Measurements from ENCODE around the gene SDK2.

Gene SDK2

GRCh38 chr17:73387746-73388577, 256.3 kb downstream of the SDK2 start:
- no peaks in the 10 kb centered on the region for H3K36me3 ChIP-seq (replicated peaks; ENCODE audit: insufficient read depth, low read length)
- no peak overlapping the region for H3K4me2 ChIP-seq (ENCODE audit: low read depth, low read length)
- H3K4me1 ChIP-seq (ENCODE audit: low read length), result no peaks in the 10 kb centered on the region
- H3K27me3 ChIP-seq (replicated peaks; ENCODE audit: insufficient read depth, low read length), result peaks cover 72% of the 10 kb centered on the region
- no peak for TF ChIP-seq EZH2 (optimal IDR thresholded peaks at IDR 0.05; ENCODE audit: low read depth, low read length)
- no peak for TF ChIP-seq EZH2phosphoT487 (IDR thresholded peaks at IDR 0.05; ENCODE audit: low read length)
- no peak for TF ChIP-seq CTCF (IDR thresholded peaks at IDR 0.05; ENCODE audit: low read length)
- H3K9me3 ChIP-seq (replicated peaks; ENCODE audit: insufficient read depth, low read length), result no peaks in the 10 kb centered on the region
- no peak overlapping the region for H2AFZ ChIP-seq (ENCODE audit: low read length)
- no peaks in the 10 kb centered on the region for H3F3A ChIP-seq (ENCODE audit: insufficient read depth, low read length)
- H3K4me3 ChIP-seq (ENCODE audit: low read length), result no peak overlapping the region
- H3K79me2 ChIP-seq (ENCODE audit: low read length), result no peaks in the 10 kb centered on the region
- H3K9me2 ChIP-seq (replicated peaks; ENCODE audit: insufficient read depth, low read length), result no peaks in the 10 kb centered on the region
- no peaks in the 10 kb centered on the region for H4K20me1 ChIP-seq (ENCODE audit: insufficient read depth, low read length)
- no peak for DNase-seq
- H3K27ac ChIP-seq (ENCODE audit: low read length), result no peak overlapping the region
- no peak overlapping the region for H3K9ac ChIP-seq (ENCODE audit: low read length)

GRCh38 chr17:73386561-73386960, 257.7 kb downstream of the SDK2 start:
- Histone ChIP-seq H3K27me3 (replicated peaks; ENCODE audit: insufficient read depth, low read length) (peaks cover 85% of the 10 kb centered on the region), H3K4me3 (ENCODE audit: low read length) (no peak overlapping the region), H3K4me1 (ENCODE audit: low read length) (no peaks in the 10 kb centered on the region), H3K4me2 (ENCODE audit: low read depth, low read length) (no peak overlapping the region), H3K36me3 (replicated peaks; ENCODE audit: insufficient read depth, low read length) (no peaks in the 10 kb centered on the region), H3K9ac (ENCODE audit: low read length) (no peak overlapping the region), H3F3A (ENCODE audit: insufficient read depth, low read length) (no peaks in the 10 kb centered on the region), H3K9me2 (replicated peaks; ENCODE audit: insufficient read depth, low read length) (no peaks in the 10 kb centered on the region), H3K79me2 (ENCODE audit: low read length) (no peaks in the 10 kb centered on the region), H3K9me3 (replicated peaks; ENCODE audit: insufficient read depth, low read length) (no peaks in the 10 kb centered on the region), H3K27ac (ENCODE audit: low read length) (no peak overlapping the region), H2AFZ (ENCODE audit: low read length) (no peak overlapping the region), H4K20me1 (ENCODE audit: insufficient read depth, low read length) (no peaks in the 10 kb centered on the region)
- TF ChIP-seq CTCF (IDR thresholded peaks at IDR 0.05; ENCODE audit: low read length), result no peak
- no peak for TF ChIP-seq EZH2phosphoT487 (IDR thresholded peaks at IDR 0.05; ENCODE audit: low read length)
- no peak for TF ChIP-seq EZH2 (optimal IDR thresholded peaks at IDR 0.05; ENCODE audit: low read depth, low read length)
- no peak for DNase-seq

- DNase-seq, result no peak
Measured at GRCh38 chr17:73384926-73385325, 259.3 kb downstream of the SDK2 start.

More at GRCh38 chr17:73384926-73385325, 259.3 kb downstream of the SDK2 start:
- TF ChIP-seq EZH2 (optimal IDR thresholded peaks at IDR 0.05; ENCODE audit: low read depth, low read length), result no peak
- TF ChIP-seq EZH2phosphoT487 (IDR thresholded peaks at IDR 0.05; ENCODE audit: low read length), result no peak
- no peak for TF ChIP-seq CTCF (IDR thresholded peaks at IDR 0.05; ENCODE audit: low read length)
- Histone ChIP-seq H2AFZ (ENCODE audit: low read length) (no peak overlapping the region), H3K9ac (ENCODE audit: low read length) (no peak overlapping the region), H3K4me1 (ENCODE audit: low read length) (no peaks in the 10 kb centered on the region), H3K36me3 (replicated peaks; ENCODE audit: insufficient read depth, low read length) (no peaks in the 10 kb centered on the region), H3K9me3 (replicated peaks; ENCODE audit: insufficient read depth, low read length) (no peaks in the 10 kb centered on the region), H3K27ac (ENCODE audit: low read length) (no peak overlapping the region), H3K4me3 (ENCODE audit: low read length) (no peak overlapping the region), H3K9me2 (replicated peaks; ENCODE audit: insufficient read depth, low read length) (no peaks in the 10 kb centered on the region), H3K79me2 (ENCODE audit: low read length) (no peaks in the 10 kb centered on the region), H4K20me1 (ENCODE audit: insufficient read depth, low read length) (no peaks in the 10 kb centered on the region), H3K4me2 (ENCODE audit: low read depth, low read length) (no peak overlapping the region), H3F3A (ENCODE audit: insufficient read depth, low read length) (no peaks in the 10 kb centered on the region), H3K27me3 (replicated peaks; ENCODE audit: insufficient read depth, low read length) (peaks cover 83% of the 10 kb centered on the region)

All from MM.1S (cell line).